HuH-7.5 (cell line): ENCODE data around the gene PRR5L.

Experiments used
- DNase-seq: peaks from one replicate; pipeline ENCODE4 v3.0.0; 2011; ENCODE audit warnings: low spot score

The PRR5L gene

GRCh38 chr11:36400766-36401455 is 104.8 kb downstream of the PRR5L start:
- no peak for DNase-seq

- DNase-seq = no peak
These were observed 106.6 kb downstream of the PRR5L start for GRCh38 chr11:36402568-36403170.

GRCh38 chr11:36403661-36404060 is 107.6 kb downstream of the PRR5L start:
- no peak for DNase-seq

GRCh38 chr11:36404831-36405230 is 108.7 kb downstream of the PRR5L start:
- no peak for DNase-seq

- DNase-seq = no peak
These were observed 109.7 kb downstream of the PRR5L start for GRCh38 chr11:36405585-36406367.

GRCh38 chr11:36407356-36407755 is 111.3 kb downstream of the PRR5L start:
- DNase-seq = no peak

GRCh38 chr11:36408498-36409136 is 112.5 kb downstream of the PRR5L start:
- no peak for DNase-seq

- DNase-seq = no peak
These were observed 113.2 kb downstream of the PRR5L start for GRCh38 chr11:36409152-36409816.

GRCh38 chr11:36411202-36411640 is 115.1 kb downstream of the PRR5L start:
- DNase-seq = no peak

GRCh38 chr11:36412781-36413383 is 116.8 kb downstream of the PRR5L start:
- no peak for DNase-seq

- no peak for DNase-seq
These were observed 121.1 kb downstream of the PRR5L start for GRCh38 chr11:36417154-36417553.

GRCh38 chr11:36419791-36420424 is 123.8 kb downstream of the PRR5L start:
- no peak for DNase-seq

GRCh38 chr11:36421546-36422155 is 125.6 kb downstream of the PRR5L start:
- DNase-seq = no peak

- no peak for DNase-seq
These were observed 129.5 kb downstream of the PRR5L start for GRCh38 chr11:36425561-36426081.

GRCh38 chr11:36426226-36426848 is 130.2 kb downstream of the PRR5L start:
- DNase-seq = no peak

- no peak for DNase-seq
These were observed 131.0 kb downstream of the PRR5L start for GRCh38 chr11:36427079-36427478.

GRCh38 chr11:36427876-36428275 is 131.8 kb downstream of the PRR5L start:
- DNase-seq = no peak

GRCh38 chr11:36431429-36432092 is 135.5 kb downstream of the PRR5L start:
- DNase-seq = no peak

GRCh38 chr11:36432093-36432469 is 136.0 kb downstream of the PRR5L start:
- no peak for DNase-seq
